Spleen (tissue), 11 donors: ENCODE measurements around the gene S100A6. TPM values are rescaled to one million over a fixed set of nuclear protein-coding genes. Genes with fewer than 3 reads are reported as not detected.

Source experiments
- DNase-seq: peaks from one replicate; pipeline ENCODE4 v3.0.0-alpha.2; 2020
- H3K27ac ChIP-seq, 8 donors: fragments of 200-600 bp; sonication (generic) in 7 of 8; 1 replicate in 4 of 8; 2 replicates in 4 of 8; pipeline versions ENCODE4 v1.5.0 to v1.8.0; 2016 to 2021; ENCODE audit warnings: inconsistent platforms in 4 of 8, mild to moderate bottlenecking in 4 of 8, moderate library complexity in 1 of 8
- H3K27me3 ChIP-seq, 7 donors: fragments of 200-600 bp; sonication (generic) in 6 of 7; replicated peaks in 1 of 7; 1 replicate in 4 of 7; 2 replicates in 3 of 7; pipeline versions ENCODE4 v1.5.0 to v1.8.0; 2016 to 2021; ENCODE audit warnings: inconsistent platforms in 3 of 7, mild to moderate bottlenecking in 1 of 7
- H3K36me3 ChIP-seq, 6 donors: fragments of 200-600 bp; sonication (generic) in 5 of 6; 1 replicate in 4 of 6; 2 replicates in 2 of 6; pipeline versions ENCODE4 v1.5.0 to v1.8.0; 2016 to 2021; ENCODE audit warnings: inconsistent platforms in 2 of 6
- H3K4me1 ChIP-seq, 6 donors: fragments of 200-600 bp; sonication (generic) in 5 of 6; 1 replicate in 3 of 6; 2 replicates in 3 of 6; pipeline versions ENCODE4 v1.5.0 to v1.8.0; 2016 to 2021; ENCODE audit warnings: inconsistent platforms in 3 of 6
- H3K4me3 ChIP-seq, 8 donors: fragments of 200-600 bp; sonication (generic) in 7 of 8; 1 replicate in 4 of 8; 2 replicates in 4 of 8; pipeline versions ENCODE4 v1.5.0 to v1.8.0; 2016 to 2021; ENCODE audit warnings: inconsistent platforms in 4 of 8, mild to moderate bottlenecking in 4 of 8, moderate library complexity in 2 of 8
- H3K9me3 ChIP-seq, 8 donors: fragments of 200-600 bp; sonication (generic) in 7 of 8; 1 replicate in 4 of 8; 2 replicates in 4 of 8; pipeline versions ENCODE4 v1.5.0 to v1.8.0; 2016 to 2021; ENCODE audit warnings: inconsistent platforms in 4 of 8
- CTCF ChIP-seq, 11 experiments: fragments of 200-600 bp in 7 of 11; fragments of 450-650 bp in 4 of 11; sonication (generic) in 4 of 11; IDR thresholded peaks in 8 of 11; conservative IDR thresholded peaks in 3 of 11; 1 replicate in 7 of 11; 2 replicates in 4 of 11; pipeline versions ENCODE4 v1.4.0 to v1.8.0; 2016 to 2021; ENCODE audit warnings: antibody characterized with exemption in 11 of 11, inconsistent platforms in 4 of 11, mild to moderate bottlenecking in 1 of 11
- POLR2A ChIP-seq, 3 donors: fragments of 450-650 bp; IDR thresholded peaks; one replicate each; pipeline ENCODE4 v1.5.1; 2017; ENCODE audit warnings: antibody characterized with exemption in 3 of 3, mild to moderate bottlenecking in 1 of 3
- POLR2AphosphoS5 ChIP-seq, 3 donors: sonication (generic); formaldehyde crosslinking; IDR thresholded peaks; one replicate each; pipeline ENCODE4 v1.5.1; 2017; ENCODE audit warnings: antibody characterized with exemption in 3 of 3
- WGBS, 5 donors: extraction: QIAGEN DNeasy Blood & Tissue Kit in 3 of 5; methylation state at CpG; one replicate each; pipeline versions ENCODE4 v1.1.5 to v1.1.7; 2013 to 2018; 5-methylcytosine and 5-hydroxymethylcytosine counted together
- intact Hi-C: fragments of 100-400 bp; cut with DNase I; formaldehyde crosslinking; loops from one replicate; pipeline ENCODE4 v1.15.0; 2023; ENCODE audit warnings: low total_unique reads
- polyA plus RNA-seq, 3 donors: library from polyadenylated mRNA; stranded (reverse); fragments of 200-250 nt; gene quantifications; one replicate each; pipeline ENCODE4 v1.2.1, GENCODE V29; 2013
- total RNA-seq, 7 donors: library from RNA; depleted of rRNA in 3 of 7; stranded (reverse); fragments of >200 nt in 3 of 7; fragmentation: NEBNext Ultra II Directional in 4 of 7; extraction: Animal tissue kit (Norgen Biotek cat#: 25700) in 4 of 7; gene quantifications; one replicate each; pipeline versions ENCODE4 v1.1.0 to v1.2.1, GENCODE V29; 2016 to 2021
- donor health status: healthy with polysubstance abuse.
- donor health status: DM: no; HTN: no; CAD: no; lungs with moderate emphysema.
- donor health status: DM: no; HTN: no; CAD: no.
- donor health status: Bipolar disorder and iron deficiency.
- donor health status: healthy.
- donor health status: DM: no; HTN: no; CAD: no.
- donor health status: DM: yes; HTN: yes; CAD: no.

Gene S100A6
- total and polyA plus RNA-seq, 10 donors: 121 to 779 (median 226) TPM

- DNase-seq: no peak
- intact Hi-C loops: loop anchor here (5.0 kb wide), 1 partner anchor 33 kb away; the partner anchor contains the start of gene S100A2
- TF ChIP-seq POLR2AphosphoS5 (IDR thresholded peaks at IDR 0.05) (no peak), CTCF (IDR thresholded peaks at IDR 0.05 in 8 of 11, conservative IDR thresholded peaks at IDR 0.05 in 3 of 11) (no peak)
- Histone ChIP-seq H3K27me3 (no peaks in the 10 kb centered on the region), H3K9me3 (no peaks in the 10 kb centered on the region), H3K4me3 (peak overlapping the region; percentile 56 to 84 (median 66)), H3K36me3 (peaks cover 0 to 12% (median 0%) of the 10 kb centered on the region in 6 donors), H3K4me1 (peaks cover 21 to 68% (median 52%) of the 10 kb centered on the region in 6 donors), H3K27ac (peak overlapping the region in 7 of 8 donors; percentile 42 to 99 (median 95))
- 72 to 91% (median 87%) methylated on average over 7 of the region's 7 CpGs for WGBS, 5 donors
Observed at GRCh38 chr1:153534226-153534924, 1.4 kb downstream of the S100A6 start.

- no peaks in the 10 kb centered on the region for H3K9me3 ChIP-seq
- peaks cover 0 to 12% (median 0%) of the 10 kb centered on the region in 6 donors for H3K36me3 ChIP-seq
- H3K4me1 ChIP-seq: peaks cover 21 to 67% (median 52%) of the 10 kb centered on the region in 6 donors
- peak overlapping the region; percentile 7 to 99 (median 95) for H3K27ac ChIP-seq
- peak overlapping the region in 7 of 8 donors; percentile 15 to 84 (median 68) for H3K4me3 ChIP-seq
- H3K27me3 ChIP-seq: no peaks in the 10 kb centered on the region
- intact Hi-C loops: loop anchor here (5.0 kb wide), 1 partner anchor 34 kb away; the partner anchor contains the start of gene S100A2
- TF ChIP-seq POLR2AphosphoS5 (IDR thresholded peaks at IDR 0.05) (no peak), POLR2A (IDR thresholded peaks at IDR 0.05) (no peak), CTCF (IDR thresholded peaks at IDR 0.05 in 8 of 11, conservative IDR thresholded peaks at IDR 0.05 in 3 of 11) (no peak)
- DNase-seq: peak; percentile 70
- WGBS, 5 donors: 46 to 83% (median 69%) methylated on average over 13 of the region's 13 CpGs
Observed at GRCh38 chr1:153533689-153534201, 2.0 kb downstream of the S100A6 start.

- Histone ChIP-seq H3K27me3 (no peaks in the 10 kb centered on the region), H3K36me3 (peaks cover 0 to 12% (median 0%) of the 10 kb centered on the region in 6 donors), H3K9me3 (no peaks in the 10 kb centered on the region), H3K4me3 (peak overlapping the region in 5 of 8 donors; percentile 15 to 84 (median 69)), H3K4me1 (peaks cover 21 to 67% (median 52%) of the 10 kb centered on the region in 6 donors), H3K27ac (peak overlapping the region; percentile 7 to 99 (median 95))
- peak; percentile 94 for DNase-seq
- intact Hi-C loops: loop anchor here (5.0 kb wide), 1 partner anchor 34 kb away; the partner anchor contains the start of gene S100A2
- 29 to 32% (median 32%) methylated on average over 34 of the region's 34 CpGs for whole genome bisulfite sequencing, 5 donors
- TF ChIP-seq CTCF (IDR thresholded peaks at IDR 0.05 in 8 of 11, conservative IDR thresholded peaks at IDR 0.05 in 3 of 11) (peak; percentile 54 to 93 (median 79)), POLR2A (IDR thresholded peaks at IDR 0.05) (no peak), POLR2AphosphoS5 (IDR thresholded peaks at IDR 0.05) (peak; percentile 43 to 57 (median 46))
Observed at GRCh38 chr1:153532769-153533599, 2.8 kb downstream of the S100A6 start.
